SK-N-SH (cell line): Measurements from ENCODE around the gene SMCO2. TPM values are rescaled to one million over a fixed set of nuclear protein-coding genes. Genes with fewer than 3 reads are reported as not detected.
A peak's percentile ranks its signal among the peaks of the same experiment; 100 is the strongest.

Source experiments
- CTCF ChIA-PET: fragments of 300-600, 350-600 bp; formaldehyde crosslinking; extraction: SDS; loops from one replicate; lab custom pipeline; 2021; lab: Yijun Ruan, JAX
- POLR2A ChIA-PET: fragments of 350-600 bp; sonication (Branson Sonifier 250); formaldehyde crosslinking; extraction: SDS; loops from one replicate; lab custom pipeline; 2020; ENCODE audit warnings: antibody characterized with exemption, inconsistent platforms; lab: Yijun Ruan, JAX
- DNase-seq: peaks from one replicate; pipeline ENCODE4 v3.0.0; 2012
- H2AFZ ChIP-seq: fragments of 200-600 bp; sonication (generic); 2 replicates; pipeline ENCODE4 v1.8.1; 2016; ENCODE audit warnings: antibody characterized with exemption, mild to moderate bottlenecking, low read depth
- H3F3A ChIP-seq: fragments of 200-600 bp; sonication (generic); replicated peaks from 2 replicates; pipeline ENCODE3; 2016; ENCODE audit warnings: antibody characterized with exemption, mild to moderate bottlenecking; ENCODE audit not compliant: insufficient read depth
- H3K27ac ChIP-seq, 2 experiments: fragments of 200-500 bp in 1 of 2; fragments of 200-600 bp in 1 of 2; sonication (Bioruptor generic) in 1 of 2; sonication (generic), shearing (Covaris generic) in 1 of 2; 2 replicates each; pipeline versions ENCODE4 v1.5.1 to v1.6.1; 2014 to 2016; ENCODE audit warnings: low read depth in 2 of 2, inconsistent platforms in 1 of 2, low read length in 1 of 2, mild to moderate bottlenecking in 1 of 2, mixed read lengths in 1 of 2
- H3K27me3 ChIP-seq: fragments of 200-600 bp; sonication (generic), shearing (Covaris generic); 2 replicates; pipeline ENCODE4 v1.6.1; 2016; ENCODE audit warnings: mixed run types; ENCODE audit not compliant: insufficient read depth
- H3K36me3 ChIP-seq, 2 experiments: fragments of 200-500 bp in 1 of 2; fragments of 200-600 bp in 1 of 2; sonication (Bioruptor generic) in 1 of 2; sonication (generic) in 1 of 2; replicated peaks in 1 of 2; 2 replicates each; pipeline versions ENCODE3 to v1.5.1; 2014 to 2016; ENCODE audit warnings: low read length in 1 of 2, mild to moderate bottlenecking in 1 of 2; ENCODE audit not compliant: insufficient read depth in 2 of 2, control insufficient read depth in 1 of 2
- H3K4me1 ChIP-seq, 2 experiments: fragments of 200-500 bp in 1 of 2; fragments of 200-600 bp in 1 of 2; sonication (Bioruptor generic) in 1 of 2; sonication (generic), shearing (Covaris generic) in 1 of 2; 2 replicates each; pipeline versions ENCODE4 v1.5.1 to v1.6.1; 2014 to 2016; ENCODE audit warnings: low read depth in 1 of 2, low read length in 1 of 2, mixed run types in 1 of 2; ENCODE audit not compliant: insufficient read depth in 2 of 2, control insufficient read depth in 1 of 2
- H3K4me2 ChIP-seq: fragments of 200-600 bp; sonication (generic), shearing (Covaris generic); 2 replicates; pipeline ENCODE4 v1.6.1; 2017; ENCODE audit warnings: mixed run types
- H3K4me3 ChIP-seq, 2 experiments: fragments of 200-500 bp in 1 of 2; fragments of 200-600 bp in 1 of 2; sonication (Bioruptor generic) in 1 of 2; sonication (generic), shearing (Covaris generic) in 1 of 2; 2 replicates each; pipeline versions ENCODE4 v1.5.1 to v1.8.1; 2014 to 2016; ENCODE audit warnings: low read depth in 2 of 2, inconsistent platforms in 1 of 2, low read length in 1 of 2, mild to moderate bottlenecking in 1 of 2, mixed read lengths in 1 of 2, moderate library complexity in 1 of 2
- H3K79me2 ChIP-seq: fragments of 200-600 bp; sonication (generic); 2 replicates; pipeline ENCODE4 v1.8.1; 2017; ENCODE audit warnings: mild to moderate bottlenecking; ENCODE audit not compliant: insufficient read depth
- H3K9ac ChIP-seq: fragments of 200-600 bp; sonication (generic); 2 replicates; pipeline ENCODE4 v1.6.1; 2017; ENCODE audit warnings: mixed run types
- H3K9me2 ChIP-seq: fragments of 200-600 bp; sonication (generic); 2 replicates; pipeline ENCODE4 v1.6.1; 2017; ENCODE audit warnings: mixed run types
- H3K9me3 ChIP-seq: fragments of 200-600 bp; sonication (generic); 2 replicates; pipeline ENCODE4 v1.6.1; 2017; ENCODE audit warnings: mixed run types, mild to moderate bottlenecking, moderate library complexity
- H4K20me1 ChIP-seq: fragments of 200-600 bp; sonication (generic); 2 replicates; pipeline ENCODE4 v1.6.1; 2017; ENCODE audit warnings: mild to moderate bottlenecking, mixed run types; ENCODE audit not compliant: insufficient read depth
- CHD2 ChIP-seq: fragments of 150-350 bp; IDR thresholded peaks from 2 replicates; pipeline ENCODE4 v1.6.1; 2018; ENCODE audit warnings: low read length; ENCODE audit not compliant: partially characterized antibody
- ELF1 ChIP-seq: IDR thresholded peaks from 2 replicates; pipeline ENCODE4 v1.4.0; 2012
- EZH2phosphoT487 ChIP-seq: fragments of 200-600 bp; sonication (generic); IDR thresholded peaks from 2 replicates; pipeline ENCODE4 v1.6.1; 2017; ENCODE audit warnings: low read depth, mixed run types, mild to moderate bottlenecking, antibody characterized with exemption, moderate library complexity, borderline replicate concordance
- FOSL2 ChIP-seq: IDR thresholded peaks from 2 replicates; pipeline ENCODE4 v1.4.0; 2012; ENCODE audit warnings: low read depth, mild to moderate bottlenecking, moderate library complexity, borderline replicate concordance
- GATA2 ChIP-seq: sonication (generic); formaldehyde crosslinking; IDR thresholded peaks from 2 replicates; pipeline ENCODE4 v1.5.0; 2020; ENCODE audit warnings: mild to moderate bottlenecking, missing genetic modification reagents
- MEF2A ChIP-seq: IDR thresholded peaks from 2 replicates; pipeline ENCODE4 v1.4.0; 2012; ENCODE audit warnings: low read depth, borderline replicate concordance
- MXI1 ChIP-seq: IDR thresholded peaks from 2 replicates; pipeline ENCODE4 v1.6.1; 2012; ENCODE audit warnings: mild to moderate bottlenecking, low read depth, low read length, improper control_type of control experiment
- RAD21 ChIP-seq: IDR thresholded peaks from 2 replicates; pipeline ENCODE4 v1.6.1; 2012; ENCODE audit warnings: mild to moderate bottlenecking, low read length
- RCOR1 ChIP-seq: fragments of 150-350 bp; IDR thresholded peaks from 2 replicates; pipeline ENCODE4 v1.6.1; 2017; ENCODE audit warnings: antibody characterized with exemption, low read length
- SMC3 ChIP-seq: IDR thresholded peaks from 2 replicates; pipeline ENCODE4 v1.6.1; 2012; ENCODE audit warnings: low read depth, low read length, improper control_type of control experiment
- WGBS: methylation state at CpG from one replicate; pipeline ENCODE4 v1.1.6; 2017; ENCODE audit warnings: low lambda C conversion rate; 5-methylcytosine and 5-hydroxymethylcytosine counted together
- polyA plus RNA-seq, 3 experiments: library from polyadenylated mRNA; depleted of rRNA; stranded (reverse); fragments of >200 nt; gene quantifications; 2 replicates each; pipeline ENCODE4 v1.2.3, GENCODE V29; 2012
- TF ChIP-seq, protein P1 (sequence below): IDR thresholded peaks from 2 replicates; pipeline ENCODE4; 2012
- TF ChIP-seq, protein P2 (sequence below): IDR thresholded peaks from 2 replicates; pipeline ENCODE4 v1.4.0; 2012; ENCODE audit warnings: low read depth, borderline replicate concordance
- TF ChIP-seq, protein P3 (sequence below): fragments of 150-350 bp; IDR thresholded peaks from 2 replicates; pipeline ENCODE4 v1.6.1; 2017; ENCODE audit warnings: antibody characterized with exemption, low read length, low read depth, borderline replicate concordance

The SMCO2 gene
- polyA plus RNA-seq, 1 of the 3 experiments (the other 2 are of a cell fraction) = 0.21 TPM

- TF ChIP-seq, protein P1, sequence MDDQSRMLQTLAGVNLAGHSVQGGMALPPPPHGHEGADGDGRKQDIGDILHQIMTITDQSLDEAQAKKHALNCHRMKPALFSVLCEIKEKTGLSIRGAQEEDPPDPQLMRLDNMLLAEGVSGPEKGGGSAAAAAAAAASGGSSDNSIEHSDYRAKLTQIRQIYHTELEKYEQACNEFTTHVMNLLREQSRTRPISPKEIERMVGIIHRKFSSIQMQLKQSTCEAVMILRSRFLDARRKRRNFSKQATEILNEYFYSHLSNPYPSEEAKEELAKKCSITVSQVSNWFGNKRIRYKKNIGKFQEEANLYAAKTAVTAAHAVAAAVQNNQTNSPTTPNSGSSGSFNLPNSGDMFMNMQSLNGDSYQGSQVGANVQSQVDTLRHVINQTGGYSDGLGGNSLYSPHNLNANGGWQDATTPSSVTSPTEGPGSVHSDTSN = no peak
- TF ChIP-seq RAD21 (no peak), RCOR1 (no peak), MXI1 (no peak)
- TF ChIP-seq, all 33 proteins: peak for 0
Measured at GRCh38 chr12:27537855-27538675, 91.5 kb downstream of the SMCO2 start (continued).

DNA sequence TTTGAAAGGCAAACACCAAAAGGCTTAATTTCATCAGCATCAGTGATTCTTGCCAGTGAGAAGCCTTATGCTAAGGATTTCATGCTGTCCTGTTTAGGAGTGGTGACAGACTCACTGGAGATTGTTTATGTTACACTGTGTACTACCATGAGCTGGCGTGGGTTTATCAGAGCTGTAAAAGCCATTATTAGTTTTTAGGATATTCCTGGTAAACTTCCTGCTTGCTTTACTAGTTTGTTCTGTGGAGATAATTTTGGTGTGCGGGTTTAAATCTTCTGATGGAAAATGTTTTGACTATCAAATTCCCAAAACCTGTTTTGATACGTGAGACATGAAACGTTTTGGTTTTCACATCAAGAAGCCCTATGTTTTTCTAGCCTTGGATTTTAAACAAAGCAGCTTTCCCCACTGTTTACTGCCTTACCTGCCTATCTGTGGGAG is 92.7 kb downstream of the SMCO2 start:
- Histone ChIP-seq H3K27me3 (no peaks in the 10 kb centered on the region), H3K4me1 (peaks cover 0 to 24% of the 10 kb centered on the region in 2 experiments; a peak in 2 of 4 replicates), H3K79me2 (peaks cover 100% of the 10 kb centered on the region), H3K36me3 (peaks cover 12 to 30% of the 10 kb centered on the region in 2 experiments), H3K9ac (no peak overlapping the region), H3K4me2 (peak overlapping the region; percentile 12; the same call in 1 of the 2 replicates), H3K4me3 (no peak overlapping the region), H3K27ac (peak overlapping the region in 1 of 2 experiments; percentile 50; a peak in 2 of 4 replicates), H4K20me1 (peaks cover 86% of the 10 kb centered on the region), H3F3A (peaks cover 22% of the 10 kb centered on the region), H2AFZ (no peak overlapping the region), H3K9me3 (no peaks in the 10 kb centered on the region), H3K9me2 (no peaks in the 10 kb centered on the region)
- WGBS = 79% methylated on average over 4 of the region's 4 CpGs
- no peak for DNase-seq
- no peak for TF ChIP-seq FOSL2
- TF ChIP-seq RAD21 = no peak
- TF ChIP-seq, protein P2, sequence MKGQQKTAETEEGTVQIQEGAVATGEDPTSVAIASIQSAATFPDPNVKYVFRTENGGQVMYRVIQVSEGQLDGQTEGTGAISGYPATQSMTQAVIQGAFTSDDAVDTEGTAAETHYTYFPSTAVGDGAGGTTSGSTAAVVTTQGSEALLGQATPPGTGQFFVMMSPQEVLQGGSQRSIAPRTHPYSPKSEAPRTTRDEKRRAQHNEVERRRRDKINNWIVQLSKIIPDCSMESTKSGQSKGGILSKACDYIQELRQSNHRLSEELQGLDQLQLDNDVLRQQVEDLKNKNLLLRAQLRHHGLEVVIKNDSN = no peak
- no peak for TF ChIP-seq MXI1
- TF ChIP-seq CHD2 = no peak
- TF ChIP-seq EZH2phosphoT487 = no peak
- no peak for TF ChIP-seq SMC3
- TF ChIP-seq MEF2A = no peak
- TF ChIP-seq, protein P3, sequence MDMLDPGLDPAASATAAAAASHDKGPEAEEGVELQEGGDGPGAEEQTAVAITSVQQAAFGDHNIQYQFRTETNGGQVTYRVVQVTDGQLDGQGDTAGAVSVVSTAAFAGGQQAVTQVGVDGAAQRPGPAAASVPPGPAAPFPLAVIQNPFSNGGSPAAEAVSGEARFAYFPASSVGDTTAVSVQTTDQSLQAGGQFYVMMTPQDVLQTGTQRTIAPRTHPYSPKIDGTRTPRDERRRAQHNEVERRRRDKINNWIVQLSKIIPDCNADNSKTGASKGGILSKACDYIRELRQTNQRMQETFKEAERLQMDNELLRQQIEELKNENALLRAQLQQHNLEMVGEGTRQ = no peak
- TF ChIP-seq GATA2 = no peak
- no peak for TF ChIP-seq ELF1
- ChIA-PET CTCF (interaction anchor here (0.9 to 1.1 kb wide), 2 partner anchors 95 to 105 kb away, joined by 3 to 4 read pairs; no protein-coding TSS in a partner anchor), POLR2A (interaction anchor here (0.8 kb wide), 1 partner anchor 15 kb away, joined by 3 read pairs; the partner anchor contains the start of gene PPFIBP1)
